ENCODE results near the gene MYO3B.

GRCh38 chr2:170292415-170292814 is 114.5 kb downstream of the MYO3B start:
- TF ChIP-seq ZBTB44 (tag by site-specific recombination; IDR thresholded peaks at IDR 0.05) (no peak), ZNF747 (tag by site-specific recombination; IDR thresholded peaks at IDR 0.05) (no peak), ZBTB11 (tag by site-specific recombination; conservative IDR thresholded peaks at IDR 0.05; ENCODE audit: low read depth) (no peak), ZBTB7A (tag by site-specific recombination; IDR thresholded peaks at IDR 0.05; ENCODE audit: low read depth) (no peak)

All from HEK293 (cell line).